ENCODE results near the gene TNRC6A. TPM values are rescaled to one million over a fixed set of nuclear protein-coding genes. Genes with fewer than 3 reads are reported as not detected.

The TNRC6A gene
- total and polyA plus RNA-seq, 9 of the 15 experiments (the other 6 are each of a cell fraction or from before 2014, with no cell fraction given): 3.4 to 32.1 (median 26.6) TPM

- TF ChIP-seq ZNF518B (CRISPR knock-in tag; IDR thresholded peaks at IDR 0.05) (no peak), ZNF12 (CRISPR knock-in tag; IDR thresholded peaks at IDR 0.05) (no peak), FOXK1 (CRISPR knock-in tag; IDR thresholded peaks at IDR 0.05; ENCODE audit: borderline replicate concordance) (no peak), JUND (IDR thresholded peaks at IDR 0.05; ENCODE audit: borderline replicate concordance, low read depth, low read length) (peak; percentile 64; the same call in 1 of the 2 replicates), JUND (tag; IDR thresholded peaks at IDR 0.05; ENCODE audit: borderline replicate concordance, low read depth, low read length) (peak; percentile 42; the same call in 1 of the 3 replicates), TEAD4 (IDR thresholded peaks at IDR 0.05; ENCODE audit: low read length) (0 out of 2 replicates have a peak, but pooled peaks have one; percentile 32), TEAD4 (CRISPR knock-in tag; IDR thresholded peaks at IDR 0.05; ENCODE audit: borderline replicate concordance) (no peak), POLR2A (conservative IDR thresholded peaks at IDR 0.05) (no peak), RAD21 (CRISPR knock-in tag; conservative IDR thresholded peaks at IDR 0.05 in 1 of 2, IDR thresholded peaks at IDR 0.05 in 1 of 2) (peak in 1 of 2 experiments; percentile 6; a peak in 1 of 4 replicates), NFIC (IDR thresholded peaks at IDR 0.05) (peak; percentile 56)
Observed at GRCh38 chr16:24700549-24701392, 28.7 kb upstream of the TNRC6A start (continued).
